CD4-positive, alpha-beta T cell treated with Interleukin-1 beta for 1 hour (primary cell): ENCODE results near the gene CLTA.

Experiments
- DNase-seq, 2 donors: peaks; one replicate each; pipeline ENCODE4 v3.0.0-alpha.2; 2020 to 2022

Gene CLTA

GRCh38 chr9:36248061-36248460 lies 57.3 kb downstream of the CLTA start:
- peak in 1 of 2 donors; percentile 56 for DNase-seq

- DNase-seq: no peak
Observed at GRCh38 chr9:36249189-36249588, 58.5 kb downstream of the CLTA start.

GRCh38 chr9:36250079-36250478 lies 59.4 kb downstream of the CLTA start:
- no peak for DNase-seq

GRCh38 chr9:36251428-36251827 lies 60.7 kb downstream of the CLTA start:
- no peak for DNase-seq

- DNase-seq: peak; percentile 96 to 97
Observed at GRCh38 chr9:36258208-36258995, 67.7 kb downstream of the CLTA start, which contains the start of gene GNE. GNE (minus strand) TSS chr9:36258448; CDS start chr9:36249355, 9,093 bp downstream.

GRCh38 chr9:36258996-36259533 lies 68.3 kb downstream of the CLTA start:
- DNase-seq: no peak
